CD14-positive monocyte (primary cell): ENCODE results near the gene VSIR. TPM values are rescaled to one million over a fixed set of nuclear protein-coding genes. Genes with fewer than 3 reads are reported as not detected.
A peak's percentile ranks its signal among the peaks of the same experiment; 100 is the strongest.

Experiments used
- DNase-seq, 3 donors: peaks; one replicate each; pipeline ENCODE4 v3.0.0-alpha.2; 2011 to 2022
- H2AFZ ChIP-seq: 2 replicates; pipeline ENCODE4 v1.6.0; 2012; ENCODE audit warnings: mild to moderate bottlenecking, low read depth, low read length, inconsistent platforms; ENCODE audit not compliant: insufficient read depth, poor library complexity, severe bottlenecking
- H3K27ac ChIP-seq, 2 donors: 1 replicate in 1 of 2; 2 replicates in 1 of 2; pipeline ENCODE4 v1.5.1; 2012 to 2013; ENCODE audit warnings: low read length in 2 of 2, control low read depth in 1 of 2, inconsistent platforms in 1 of 2, low read depth in 1 of 2, mild to moderate bottlenecking in 1 of 2
- H3K27me3 ChIP-seq, 2 donors: one replicate each; pipeline versions ENCODE4 v1.6.0 to v1.6.1; 2011 to 2013; ENCODE audit warnings: low read length in 2 of 2; ENCODE audit not compliant: control insufficient read depth in 2 of 2, insufficient read depth in 2 of 2
- H3K36me3 ChIP-seq, 2 donors: replicated peaks in 1 of 2; 1 replicate in 1 of 2; 2 replicates in 1 of 2; pipeline versions ENCODE4 v1.5.1 to v1.6.1; 2012 to 2013; ENCODE audit warnings: low read length in 2 of 2, control low read depth in 1 of 2, inconsistent platforms in 1 of 2, mild to moderate bottlenecking in 1 of 2; ENCODE audit not compliant: insufficient read depth in 2 of 2, control insufficient read depth in 1 of 2
- H3K4me1 ChIP-seq, 2 donors: 1 replicate in 1 of 2; 2 replicates in 1 of 2; pipeline versions ENCODE4 v1.5.1 to v1.6.1; 2012 to 2013; ENCODE audit warnings: low read length in 2 of 2, control low read depth in 1 of 2, inconsistent platforms in 1 of 2, mild to moderate bottlenecking in 1 of 2, moderate library complexity in 1 of 2; ENCODE audit not compliant: insufficient read depth in 2 of 2, control insufficient read depth in 1 of 2
- H3K4me2 ChIP-seq: replicated peaks from 2 replicates; pipeline ENCODE3; 2012; ENCODE audit warnings: low read length, moderate library complexity, mild to moderate bottlenecking; ENCODE audit not compliant: poor library complexity, severe bottlenecking; ENCODE audit errors: extremely low read depth
- H3K4me3 ChIP-seq, 3 experiments: fragments of 200-600 bp in 1 of 3; sonication (generic) in 1 of 3; replicated peaks in 1 of 3; 1 replicate in 2 of 3; 2 replicates in 1 of 3; pipeline ENCODE4 v1.5.1; 2011 to 2013; ENCODE audit warnings: low read length in 3 of 3, mild to moderate bottlenecking in 3 of 3, control low read depth in 2 of 3, low read depth in 2 of 3, inconsistent platforms in 1 of 3, moderate library complexity in 1 of 3
- H3K79me2 ChIP-seq: 2 replicates; pipeline ENCODE4 v1.6.0; 2012; ENCODE audit warnings: mild to moderate bottlenecking, control low read depth, inconsistent platforms, low read length, moderate library complexity; ENCODE audit not compliant: insufficient read depth
- H3K9ac ChIP-seq: 2 replicates; pipeline ENCODE4 v1.6.0; 2017; ENCODE audit warnings: low read length, mild to moderate bottlenecking; ENCODE audit not compliant: insufficient read depth, poor library complexity, severe bottlenecking
- H3K9me3 ChIP-seq, 2 donors: replicated peaks in 1 of 2; 1 replicate in 1 of 2; 2 replicates in 1 of 2; pipeline versions ENCODE4 v1.5.1 to v1.6.1; 2012 to 2013; ENCODE audit warnings: low read length in 2 of 2, control low read depth in 1 of 2; ENCODE audit not compliant: control insufficient read depth in 1 of 2, insufficient read depth in 1 of 2
- H4K20me1 ChIP-seq: 2 replicates; pipeline ENCODE4 v1.6.0; 2012; ENCODE audit warnings: mild to moderate bottlenecking, low read length, control low read depth, moderate library complexity; ENCODE audit not compliant: insufficient read depth
- H3K27ac Mint-ChIP-seq, 7 donors: one replicate each; pipeline ENCODE4 v1.8.0; 2020; ENCODE audit warnings: mild to moderate bottlenecking in 7 of 7, mixed read lengths in 7 of 7, moderate library complexity in 6 of 7, inconsistent platforms in 2 of 7
- H3K27me3 Mint-ChIP-seq, 3 donors: one replicate each; pipeline ENCODE4 v1.8.0; 2021 to 2022; ENCODE audit warnings: low read depth in 3 of 3, mild to moderate bottlenecking in 3 of 3, mixed read lengths in 3 of 3, moderate library complexity in 3 of 3, inconsistent platforms in 1 of 3
- H3K36me3 Mint-ChIP-seq, 2 donors: one replicate each; pipeline ENCODE4 v1.8.0; 2020; ENCODE audit warnings: mixed read lengths in 2 of 2, inconsistent platforms in 1 of 2, mild to moderate bottlenecking in 1 of 2
- H3K4me1 Mint-ChIP-seq: one replicate; pipeline ENCODE4 v1.8.0; 2020; ENCODE audit warnings: mild to moderate bottlenecking, mixed read lengths
- H3K4me3 Mint-ChIP-seq, 2 donors: one replicate each; pipeline ENCODE4 v1.8.0; 2020; ENCODE audit warnings: mild to moderate bottlenecking in 2 of 2, mixed read lengths in 2 of 2, moderate library complexity in 1 of 2
- H3K9me3 Mint-ChIP-seq, 7 donors: one replicate each; pipeline ENCODE4 v1.8.0; 2020 to 2022; ENCODE audit warnings: mixed read lengths in 7 of 7, mild to moderate bottlenecking in 6 of 7, moderate library complexity in 6 of 7, inconsistent platforms in 2 of 7
- CTCF ChIP-seq: fragments of 200-600 bp; IDR thresholded peaks from one replicate; pipeline ENCODE4 v1.8.0; 2022; ENCODE audit warnings: antibody characterized with exemption, mild to moderate bottlenecking
- WGBS: methylation state at CpG from one replicate; pipeline ENCODE4 v1.1.5; 2013; ENCODE audit warnings: missing lambda C conversion rate; ENCODE audit not compliant: insufficient coverage; 5-methylcytosine and 5-hydroxymethylcytosine counted together
- intact Hi-C, 2 donors: fragments of 100-400 bp; cut with micrococcal nuclease; formaldehyde crosslinking; loops; one replicate each; pipeline versions ENCODE4 v1.15.0 to v1.15.1; 2023
- polyA plus RNA-seq, 3 donors: library from polyadenylated mRNA; depleted of rRNA in 1 of 3; unstranded in 2 of 3; stranded (reverse) in 1 of 3; fragments of 300-500 nt in 2 of 3; fragments of >200 nt in 1 of 3; fragmentation: Illumina TruSeq in 2 of 3; gene quantifications; 1 replicate in 2 of 3; 2 replicates in 1 of 3; pipeline ENCODE4 v1.2.3, GENCODE V29; 2012 to 2021

Gene VSIR
- polyA plus RNA-seq, 3 donors = 635 to 1,133 (median 801) TPM

- Histone ChIP-seq H4K20me1 (peaks cover 96% of the 10 kb centered on the region), H3K4me3 (peak overlapping the region in 1 of 3 experiments; percentile 20), H2AFZ (no peak overlapping the region), H3K4me1 (peaks cover 94 to 96% of the 10 kb centered on the region in 2 donors), H3K9me3 (no peaks in the 10 kb centered on the region), H3K9ac (no peak overlapping the region), H3K79me2 (peaks cover 96% of the 10 kb centered on the region), H3K27me3 (no peaks in the 10 kb centered on the region), H3K27ac (peak overlapping the region; percentile 36 to 92), H3K36me3 (peaks cover 84 to 92% of the 10 kb centered on the region in 2 donors), H3K4me2 (peak overlapping the region; percentile 32)
- intact Hi-C loops = no loop called here
- peak overlapping the region; percentile 34 to 48 for H3K4me3 Mint-ChIP-seq
- H3K27me3 Mint-ChIP-seq = peaks cover 0 to 1% (median 0%) of the 10 kb centered on the region in 3 donors
- 100% methylated on average over 3 of the region's 3 CpGs for WGBS
- no peak for DNase-seq
- peaks cover 95% of the 10 kb centered on the region for H3K4me1 Mint-ChIP-seq
- H3K9me3 Mint-ChIP-seq = no peaks in the 10 kb centered on the region
- peaks cover 82 to 91% of the 10 kb centered on the region in 2 donors for H3K36me3 Mint-ChIP-seq
- TF ChIP-seq CTCF = no peak
- H3K27ac Mint-ChIP-seq = peak overlapping the region; percentile 61 to 91 (median 73)
These were observed 12.2 kb downstream of the VSIR start for GRCh38 chr10:71761105-71761511.

- DNase-seq = no peak
- Histone ChIP-seq H2AFZ (no peak overlapping the region), H3K36me3 (peaks cover 77 to 88% of the 10 kb centered on the region in 2 donors), H3K4me3 (peak overlapping the region in 1 of 3 experiments; percentile 64), H3K27me3 (no peaks in the 10 kb centered on the region), H3K9me3 (no peaks in the 10 kb centered on the region), H3K4me2 (peak overlapping the region; percentile 69), H4K20me1 (peaks cover 93% of the 10 kb centered on the region), H3K27ac (peak overlapping the region; percentile 70 to 83), H3K4me1 (peaks cover 94 to 96% of the 10 kb centered on the region in 2 donors), H3K9ac (no peak overlapping the region), H3K79me2 (peaks cover 91% of the 10 kb centered on the region)
- peaks cover 79 to 90% of the 10 kb centered on the region in 2 donors for H3K36me3 Mint-ChIP-seq
- H3K4me1 Mint-ChIP-seq = peaks cover 94% of the 10 kb centered on the region
- TF ChIP-seq CTCF = no peak
- peaks cover 0 to 2% (median 0%) of the 10 kb centered on the region in 7 donors for H3K9me3 Mint-ChIP-seq
- peak overlapping the region; percentile 56 to 76 for H3K4me3 Mint-ChIP-seq
- H3K27me3 Mint-ChIP-seq = no peaks in the 10 kb centered on the region
- peak overlapping the region; percentile 76 to 95 (median 87) for H3K27ac Mint-ChIP-seq
- WGBS = 11% methylated on average over 8 of the region's 11 CpGs
- intact Hi-C loops = no loop called here
These were observed 15.9 kb downstream of the VSIR start for GRCh38 chr10:71757399-71757922.
